GM19438 (cell line): ENCODE results near the gene TAB2.
"Not testable (repeated sequence)": the region's sequence is repeated elsewhere in the genome, so short reads cannot be mapped to it uniquely, and the experiment has no call there.

Experiments used
- ATAC-seq: cut with Tn5 transposase; IDR thresholded peaks from one replicate; pipeline ENCODE4 v1.9.1; 2021; ENCODE audit warnings: low read depth; ENCODE audit not compliant: unreplicated experiment

TAB2 gene

GRCh38 chr6:149311293-149311692 lies 6.2 kb upstream of the TAB2 start:
- ATAC-seq, result no peak

GRCh38 chr6:149311766-149312165 lies 5.7 kb upstream of the TAB2 start:
- no peak for ATAC-seq

- ATAC-seq, result no peak
These were observed 4.4 kb upstream of the TAB2 start for GRCh38 chr6:149313070-149313469.

GRCh38 chr6:149313861-149314260 lies 3.7 kb upstream of the TAB2 start:
- ATAC-seq, result no peak

- ATAC-seq, result no peak
These were observed 3.1 kb upstream of the TAB2 start for GRCh38 chr6:149314325-149314905.

GRCh38 chr6:149316108-149316727 lies 1.3 kb upstream of the TAB2 start:
- ATAC-seq, result no peak

- ATAC-seq, result peak; percentile 60
These were observed 520 bp upstream of the TAB2 start for GRCh38 chr6:149316740-149317643.

GRCh38 chr6:149318581-149319286 lies 1.2 kb downstream of the TAB2 start:
- ATAC-seq, result peak; percentile 7

- no peak for ATAC-seq
These were observed 1.9 kb downstream of the TAB2 start for GRCh38 chr6:149319422-149319821.

GRCh38 chr6:149320016-149320415 lies 2.5 kb downstream of the TAB2 start:
- not testable (repeated sequence) for ATAC-seq

- no peak for ATAC-seq
These were observed 3.3 kb downstream of the TAB2 start for GRCh38 chr6:149320796-149321195.

GRCh38 chr6:149323353-149323752 lies 5.8 kb downstream of the TAB2 start:
- no peak for ATAC-seq

GRCh38 chr6:149323925-149324324 lies 6.4 kb downstream of the TAB2 start:
- no peak for ATAC-seq

GRCh38 chr6:149324428-149324827 lies 6.9 kb downstream of the TAB2 start:
- no peak for ATAC-seq

- no peak for ATAC-seq
These were observed 8.2 kb downstream of the TAB2 start for GRCh38 chr6:149325648-149326236.

- ATAC-seq, result no peak
These were observed 10.1 kb downstream of the TAB2 start for GRCh38 chr6:149327638-149328037.

GRCh38 chr6:149328083-149328482 lies 10.6 kb downstream of the TAB2 start:
- ATAC-seq, result no peak

- no peak for ATAC-seq
These were observed 12.0 kb downstream of the TAB2 start for GRCh38 chr6:149329529-149329928.

- ATAC-seq, result no peak
These were observed 12.6 kb downstream of the TAB2 start for GRCh38 chr6:149330133-149330532.

GRCh38 chr6:149331043-149331807 lies 13.7 kb downstream of the TAB2 start:
- ATAC-seq, result no peak
